ENCODE measurements around the gene KRTAP12-4.

DNA sequence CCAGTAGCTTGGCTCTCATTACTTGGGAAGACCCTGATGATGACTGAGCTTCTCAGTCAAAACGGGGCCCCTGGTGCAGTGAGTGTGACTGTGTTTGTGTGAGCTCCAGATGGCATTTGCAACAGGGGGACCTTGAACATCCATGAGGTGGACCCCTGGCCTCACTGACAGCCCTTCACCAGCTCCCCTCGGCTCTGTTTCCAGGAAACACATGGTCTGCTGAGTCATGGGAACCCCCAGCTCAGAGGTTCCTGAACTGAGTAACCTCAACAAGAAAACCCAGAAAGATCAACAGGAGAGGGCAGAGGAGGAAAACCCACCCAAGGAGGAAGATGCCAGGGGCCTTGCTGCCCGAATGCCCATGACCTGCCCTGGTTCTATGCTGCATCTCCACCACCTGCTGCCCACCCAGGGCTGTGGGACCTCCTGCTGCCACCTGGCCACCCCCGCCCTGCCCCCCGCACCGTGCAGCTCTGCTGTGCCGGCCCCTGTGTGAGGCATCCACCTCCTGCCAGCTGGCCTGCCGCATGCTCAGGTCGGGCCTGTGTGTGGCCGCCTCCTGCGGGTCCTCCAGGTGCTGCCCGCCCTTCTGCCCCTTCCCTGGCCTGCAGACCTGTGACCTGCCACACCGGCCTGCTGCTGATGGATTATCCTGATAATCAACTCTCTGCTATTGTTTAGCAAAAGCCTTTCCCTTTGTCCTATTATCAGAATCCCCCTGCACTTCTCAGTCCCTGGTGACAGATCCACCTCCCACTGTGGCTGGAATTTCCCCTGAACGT is 31.7 kb upstream of the KRTAP12-4 start:
- TF ChIP-seq POLR2A (IDR thresholded peaks at IDR 0.05) (no peak), CTCF (IDR thresholded peaks at IDR 0.05) (no peak)
